H9 (cell line): ENCODE measurements around the gene YKT6. TPM values are rescaled to one million over a fixed set of nuclear protein-coding genes. Genes with fewer than 3 reads are reported as not detected.

ENCODE experiments used
- DNase-seq: peaks from one replicate; pipeline ENCODE4 v3.0.0-alpha.2; 2017
- H2AFZ ChIP-seq: one replicate; pipeline ENCODE4 v1.6.1; 2013; ENCODE audit warnings: mild to moderate bottlenecking, low read length, control low read depth, moderate library complexity
- H2AK5ac ChIP-seq: 2 replicates; pipeline ENCODE4 v1.6.1; 2013; ENCODE audit warnings: low read length, control low read depth, mixed read lengths; ENCODE audit not compliant: insufficient read length
- H2BK120ac ChIP-seq: one replicate; pipeline ENCODE4 v1.6.1; 2013; ENCODE audit warnings: low read depth, mild to moderate bottlenecking, low read length, control low read depth, inconsistent platforms; ENCODE audit not compliant: poor library complexity, severe bottlenecking
- H2BK12ac ChIP-seq: 2 replicates; pipeline ENCODE4 v1.6.1; 2013; ENCODE audit warnings: low read length, control low read depth, mixed read lengths, low read depth; ENCODE audit not compliant: insufficient read length
- H2BK15ac ChIP-seq: 2 replicates; pipeline ENCODE4 v1.6.1; 2013; ENCODE audit warnings: low read depth, low read length, control low read depth
- H2BK20ac ChIP-seq: one replicate; pipeline ENCODE4 v1.6.1; 2013; ENCODE audit warnings: low read depth, mild to moderate bottlenecking, low read length, control low read depth, inconsistent platforms; ENCODE audit not compliant: poor library complexity, severe bottlenecking
- H2BK5ac ChIP-seq: 2 replicates; pipeline ENCODE4 v1.6.1; 2013; ENCODE audit warnings: low read length, control low read depth, mixed read lengths; ENCODE audit not compliant: insufficient read length
- H3K14ac ChIP-seq: 2 replicates; pipeline ENCODE4 v1.6.1; 2013; ENCODE audit warnings: low read length, control low read depth; ENCODE audit not compliant: insufficient read depth
- H3K18ac ChIP-seq: 2 replicates; pipeline ENCODE4 v1.6.1; 2013; ENCODE audit warnings: low read depth, mild to moderate bottlenecking, mixed read lengths, low read length, control low read depth; ENCODE audit not compliant: insufficient read length
- H3K23ac ChIP-seq: 2 replicates; pipeline ENCODE4 v1.6.1; 2013; ENCODE audit warnings: low read length, control low read depth, mixed read lengths, low read depth; ENCODE audit not compliant: insufficient read length
- H3K23me2 ChIP-seq: 2 replicates; pipeline ENCODE4 v1.6.1; 2013; ENCODE audit warnings: low read depth, mild to moderate bottlenecking, mixed read lengths, low read length, control low read depth; ENCODE audit not compliant: insufficient read length, poor library complexity, severe bottlenecking
- H3K27ac ChIP-seq: 2 replicates; pipeline ENCODE4 v1.5.1; 2013; ENCODE audit warnings: low read length, control low read depth, mixed read lengths, low read depth; ENCODE audit not compliant: insufficient read length
- H3K27me3 ChIP-seq: 2 replicates; pipeline ENCODE4 v1.6.1; 2013; ENCODE audit warnings: low read length, control low read depth, inconsistent platforms; ENCODE audit not compliant: insufficient read depth
- H3K4ac ChIP-seq: 2 replicates; pipeline ENCODE4 v1.6.1; 2013; ENCODE audit warnings: low read depth, mild to moderate bottlenecking, control low read depth, inconsistent platforms, low read length, moderate library complexity
- H3K4me1 ChIP-seq: 2 replicates; pipeline ENCODE4 v1.6.1; 2013; ENCODE audit warnings: low read length, control low read depth, inconsistent platforms; ENCODE audit not compliant: insufficient read depth
- H3K4me2 ChIP-seq: 2 replicates; pipeline ENCODE4 v1.6.1; 2013; ENCODE audit warnings: low read length, control low read depth, mixed read lengths; ENCODE audit not compliant: insufficient read length, insufficient read depth
- H3K56ac ChIP-seq: 2 replicates; pipeline ENCODE4 v1.6.1; 2013; ENCODE audit warnings: low read depth, mild to moderate bottlenecking, mixed read lengths, low read length, control low read depth; ENCODE audit not compliant: insufficient read length
- H3K79me1 ChIP-seq: 2 replicates; pipeline ENCODE4 v1.6.1; 2013; ENCODE audit warnings: low read depth, mild to moderate bottlenecking, moderate library complexity, low read length, control low read depth, inconsistent platforms; ENCODE audit not compliant: insufficient read depth, poor library complexity, severe bottlenecking
- H3K79me2 ChIP-seq: 2 replicates; pipeline ENCODE4 v1.6.1; 2013; ENCODE audit warnings: low read length, control low read depth, inconsistent platforms; ENCODE audit not compliant: insufficient read depth
- H3K9ac ChIP-seq: 2 replicates; pipeline ENCODE4 v1.6.1; 2013; ENCODE audit warnings: low read length, control low read depth, mixed read lengths; ENCODE audit not compliant: insufficient read length; ENCODE audit errors: extremely low read depth
- H3K9me3 ChIP-seq: one replicate; pipeline ENCODE4 v1.6.1; 2013; ENCODE audit warnings: low read depth, low read length, inconsistent platforms; ENCODE audit not compliant: control insufficient read depth
- H3T11ph ChIP-seq: one replicate; pipeline ENCODE4 v1.6.1; 2013; ENCODE audit warnings: mild to moderate bottlenecking, low read length, control low read depth, inconsistent platforms
- H4K20me1 ChIP-seq: one replicate; pipeline ENCODE4 v1.6.1; 2013; ENCODE audit not compliant: control insufficient read depth, insufficient read length, insufficient read depth
- H4K5ac ChIP-seq: 2 replicates; pipeline ENCODE4 v1.6.1; 2013; ENCODE audit warnings: low read depth, mild to moderate bottlenecking, mixed read lengths, low read length, control low read depth; ENCODE audit not compliant: insufficient read length
- H4K8ac ChIP-seq: replicated peaks from 2 replicates; pipeline ENCODE4 v1.6.1; 2013; ENCODE audit warnings: low read length, control low read depth, mixed read lengths, low read depth; ENCODE audit not compliant: insufficient read length
- H4K91ac ChIP-seq: 2 replicates; pipeline ENCODE4 v1.6.1; 2013; ENCODE audit warnings: low read depth, mild to moderate bottlenecking, moderate library complexity, mixed read lengths, low read length, control low read depth; ENCODE audit not compliant: insufficient read length
- H3K27ac Mint-ChIP-seq, 3 experiments: 2 replicates in 2 of 3; 3 replicates in 1 of 3; pipeline ENCODE4 v1.8.0; 2020 to 2021; ENCODE audit warnings: mixed read lengths in 3 of 3, mild to moderate bottlenecking in 1 of 3, moderate library complexity in 1 of 3
- H3K27me3 Mint-ChIP-seq: 2 replicates; pipeline ENCODE4 v1.8.0; 2021; ENCODE audit warnings: low read depth, mild to moderate bottlenecking, moderate library complexity, mixed read lengths
- H3K36me3 Mint-ChIP-seq, 3 experiments: 2 replicates in 2 of 3; 3 replicates in 1 of 3; pipeline ENCODE4 v1.8.0; 2020 to 2021; ENCODE audit warnings: low read depth in 3 of 3, mixed read lengths in 3 of 3; ENCODE audit not compliant: insufficient read depth in 1 of 3
- H3K4me1 Mint-ChIP-seq, 2 experiments: 2 replicates each; pipeline ENCODE4 v1.8.0; 2020; ENCODE audit warnings: mixed read lengths in 2 of 2
- H3K4me3 Mint-ChIP-seq, 2 experiments: 2 replicates in 1 of 2; 3 replicates in 1 of 2; pipeline ENCODE4 v1.8.0; 2020 to 2021; ENCODE audit warnings: mild to moderate bottlenecking in 2 of 2, mixed read lengths in 2 of 2, moderate library complexity in 1 of 2
- H3K9me3 Mint-ChIP-seq, 2 experiments: 2 replicates in 1 of 2; 3 replicates in 1 of 2; pipeline ENCODE4 v1.8.0; 2020; ENCODE audit warnings: mild to moderate bottlenecking in 2 of 2, mixed read lengths in 2 of 2, moderate library complexity in 1 of 2
- CTCF ChIP-seq: fragments of 200-600 bp; sonication (generic); conservative IDR thresholded peaks from 3 replicates; pipeline ENCODE4 v1.8.0; 2021; ENCODE audit warnings: antibody characterized with exemption, mild to moderate bottlenecking
- WGBS: extraction: QIAGEN DNeasy Blood & Tissue Kit; methylation state at CpG from one replicate; pipeline ENCODE4 v1.1.7; 2013; ENCODE audit warnings: missing lambda C conversion rate, low lambda C conversion rate, mixed read lengths; ENCODE audit not compliant: insufficient read length; ENCODE audit errors: extremely low coverage; 5-methylcytosine and 5-hydroxymethylcytosine counted together
- total RNA-seq: library from RNA; stranded (reverse); gene quantifications from 2 replicates; pipeline ENCODE4 v1.2.1, GENCODE V29; 2021

YKT6 gene
- total RNA-seq, 1 experiment from 2014 or later: 104 TPM

- no peak overlapping the region for H2BK5ac ChIP-seq
- Mint-ChIP-seq H3K4me3 (no peak overlapping the region), H3K27me3 (no peaks in the 10 kb centered on the region; the same call in 1 of the 2 replicates), H3K4me1 (peaks cover 27 to 44% of the 10 kb centered on the region in 2 experiments), H3K27ac (0 out of 7 replicates have a peak overlapping the region, but pooled peaks of 1 of the 3 experiments have one; percentile 32), H3K36me3 (no peaks in the 10 kb centered on the region), H3K9me3 (no peaks in the 10 kb centered on the region; a peak in 1 of 5 replicates)
- H2BK120ac ChIP-seq: no peak overlapping the region
- H2BK20ac ChIP-seq: no peak overlapping the region
- no peaks in the 10 kb centered on the region for H3K9me3 ChIP-seq
- H4K8ac ChIP-seq: peak overlapping the region; percentile 9
- no peaks in the 10 kb centered on the region for H3K23me2 ChIP-seq
- no peaks in the 10 kb centered on the region; the same call in 1 of the 2 replicates for H3K4me1 ChIP-seq
- no peak overlapping the region for H3K4ac ChIP-seq
- H3K79me1 ChIP-seq: no peaks in the 10 kb centered on the region
- no peak overlapping the region for H2BK15ac ChIP-seq
- no peak overlapping the region for H2BK12ac ChIP-seq
- no peak overlapping the region for H3K18ac ChIP-seq
- no peak overlapping the region for H3K27ac ChIP-seq
- no peak overlapping the region for H3T11ph ChIP-seq
- no peak overlapping the region for H3K23ac ChIP-seq
- H4K5ac ChIP-seq: no peak overlapping the region
- H3K56ac ChIP-seq: no peak overlapping the region
- H3K9ac ChIP-seq: no peak overlapping the region
- no peaks in the 10 kb centered on the region for H3K27me3 ChIP-seq
- no peak overlapping the region for H4K91ac ChIP-seq
- H4K20me1 ChIP-seq: no peaks in the 10 kb centered on the region
- no peak overlapping the region for H2AFZ ChIP-seq
- no peak overlapping the region for H3K4me2 ChIP-seq
- TF ChIP-seq CTCF: no peak
- H3K79me2 ChIP-seq: no peaks in the 10 kb centered on the region
- H3K14ac ChIP-seq: no peak overlapping the region; the same call in 1 of the 2 replicates
- no peak for DNase-seq
- H2AK5ac ChIP-seq: no peak overlapping the region
- WGBS: no CpG with 5 or more reads among the region's 11 CpGs
Observed at GRCh38 chr7:44222776-44223261, 22.0 kb downstream of the YKT6 start.
